Hepatic stellate cell (primary cell): ENCODE data around the gene SLC7A6.
A peak's percentile ranks its signal among the peaks of the same experiment; 100 is the strongest.

Source experiments
- DNase-seq: peaks from one replicate; pipeline ENCODE4 v3.0.0; 2011; ENCODE audit warnings: low spot score

SLC7A6 gene

GRCh38 chr16:68306633-68307032 is 42.3 kb downstream of the SLC7A6 start:
- DNase-seq: no peak

GRCh38 chr16:68309799-68310198 is 45.5 kb downstream of the SLC7A6 start:
- DNase-seq: no peak

GRCh38 chr16:68310437-68310773 is 46.1 kb downstream of the SLC7A6 start:
- DNase-seq: peak; percentile 50

GRCh38 chr16:68310774-68311511 is 46.6 kb downstream of the SLC7A6 start, which contains the start of the genes PRMT7 and SLC7A6OS:
Gene PRMT7 (plus strand): TSS chr16:68311019. CDS start chr16:68315980, 4,961 bp downstream.
Gene SLC7A6OS (minus strand): TSS chr16:68310946. CDS start chr16:68310926, 20 bp downstream.
- DNase-seq: peak; percentile 97

GRCh38 chr16:68313116-68313515 is 48.8 kb downstream of the SLC7A6 start:
- DNase-seq: no peak

- no peak for DNase-seq
These were observed 55.0 kb downstream of the SLC7A6 start for GRCh38 chr16:68319185-68319908.

GRCh38 chr16:68324336-68324735 is 60.0 kb downstream of the SLC7A6 start:
- no peak for DNase-seq

- no peak for DNase-seq
These were observed 60.5 kb downstream of the SLC7A6 start for GRCh38 chr16:68324780-68325357.

- peak; percentile 84 for DNase-seq
These were observed 64.0 kb downstream of the SLC7A6 start for GRCh38 chr16:68328151-68328859.

GRCh38 chr16:68328860-68329390 is 64.6 kb downstream of the SLC7A6 start:
- no peak for DNase-seq

GRCh38 chr16:68331879-68332410 is 67.6 kb downstream of the SLC7A6 start:
- peak; percentile 40 for DNase-seq

- no peak for DNase-seq
These were observed 68.2 kb downstream of the SLC7A6 start for GRCh38 chr16:68332411-68333121.

GRCh38 chr16:68335175-68335574 is 70.8 kb downstream of the SLC7A6 start:
- DNase-seq: no peak

- no peak for DNase-seq
These were observed 74.2 kb downstream of the SLC7A6 start for GRCh38 chr16:68338326-68339119.

GRCh38 chr16:68339214-68339613 is 74.9 kb downstream of the SLC7A6 start:
- no peak for DNase-seq

GRCh38 chr16:68342620-68343019 is 78.3 kb downstream of the SLC7A6 start:
- no peak for DNase-seq

GRCh38 chr16:68343137-68343536 is 78.8 kb downstream of the SLC7A6 start:
- no peak for DNase-seq

- no peak for DNase-seq
These were observed 79.9 kb downstream of the SLC7A6 start for GRCh38 chr16:68344252-68344651.

- DNase-seq: no peak
These were observed 81.1 kb downstream of the SLC7A6 start for GRCh38 chr16:68345351-68345810.

- no peak for DNase-seq
These were observed 81.8 kb downstream of the SLC7A6 start for GRCh38 chr16:68345958-68346635.
